ENCODE results near the gene NUP93. TPM values are rescaled to one million over a fixed set of nuclear protein-coding genes. Genes with fewer than 3 reads are reported as not detected.

The NUP93 gene
- total RNA-seq, 4 donors from 2014 or later: 27.3 to 195 (median 31.4) TPM

GRCh38 chr16:56877486-56878182 is 147.7 kb downstream of the NUP93 start:
- Histone ChIP-seq H3K4me1 (no peaks in the 10 kb centered on the region), H3K9me3 (no peaks in the 10 kb centered on the region), H3K27ac (no peak overlapping the region), H3K4me3 (no peak overlapping the region), H3K27me3 (no peaks in the 10 kb centered on the region), H3K36me3 (no peaks in the 10 kb centered on the region)
- no peak for DNase-seq
- TF ChIP-seq POLR2A (IDR thresholded peaks at IDR 0.05) (no peak), CTCF (IDR thresholded peaks at IDR 0.05) (no peak)

GRCh38 chr16:56878282-56878854 is 148.4 kb downstream of the NUP93 start:
- no peaks in the 10 kb centered on the region for H3K27me3 ChIP-seq
- H3K36me3 ChIP-seq: no peaks in the 10 kb centered on the region
- no peak overlapping the region for H3K4me3 ChIP-seq
- TF ChIP-seq CTCF (IDR thresholded peaks at IDR 0.05) (no peak), POLR2A (IDR thresholded peaks at IDR 0.05) (no peak)
- no peak for DNase-seq
- no peaks in the 10 kb centered on the region for H3K9me3 ChIP-seq
- no peaks in the 10 kb centered on the region for H3K4me1 ChIP-seq
- no peak overlapping the region for H3K27ac ChIP-seq

- H3K9me3 ChIP-seq: no peaks in the 10 kb centered on the region
- H3K36me3 ChIP-seq: no peaks in the 10 kb centered on the region
- H3K27ac ChIP-seq: no peak overlapping the region
- no peak overlapping the region for H3K4me3 ChIP-seq
- TF ChIP-seq CTCF (IDR thresholded peaks at IDR 0.05) (no peak), POLR2A (IDR thresholded peaks at IDR 0.05) (no peak)
- H3K4me1 ChIP-seq: no peaks in the 10 kb centered on the region
- no peaks in the 10 kb centered on the region for H3K27me3 ChIP-seq
- DNase-seq: no peak
Observed at GRCh38 chr16:56879276-56879675, 149.3 kb downstream of the NUP93 start.

GRCh38 chr16:56880176-56880575 is 150.2 kb downstream of the NUP93 start:
- no peak overlapping the region for H3K4me3 ChIP-seq
- H3K27me3 ChIP-seq: no peaks in the 10 kb centered on the region
- no peak for TF ChIP-seq POLR2A (IDR thresholded peaks at IDR 0.05)
- TF ChIP-seq CTCF (IDR thresholded peaks at IDR 0.05): no peak
- no peaks in the 10 kb centered on the region for H3K9me3 ChIP-seq
- H3K27ac ChIP-seq: no peak overlapping the region
- DNase-seq: no peak
- H3K4me1 ChIP-seq: no peaks in the 10 kb centered on the region
- H3K36me3 ChIP-seq: no peaks in the 10 kb centered on the region

GRCh38 chr16:56880685-56881084 is 150.8 kb downstream of the NUP93 start:
- Histone ChIP-seq H3K4me1 (no peaks in the 10 kb centered on the region), H3K9me3 (no peaks in the 10 kb centered on the region), H3K4me3 (no peak overlapping the region), H3K36me3 (no peaks in the 10 kb centered on the region), H3K27me3 (no peaks in the 10 kb centered on the region), H3K27ac (no peak overlapping the region)
- TF ChIP-seq POLR2A (IDR thresholded peaks at IDR 0.05): no peak
- TF ChIP-seq CTCF (IDR thresholded peaks at IDR 0.05): no peak
- DNase-seq: no peak
